PFSK-1 (cell line): ENCODE results near the gene GPR84.

ENCODE experiments used
- FOXP2 ChIP-seq: optimal IDR thresholded peaks from 2 replicates; pipeline ENCODE3; 2011; ENCODE audit warnings: borderline replicate concordance, control low read depth, inconsistent platforms; ENCODE audit not compliant: insufficient read depth; ENCODE audit errors: extremely low read length, extremely low read depth
- POLR2AphosphoS5 ChIP-seq: IDR thresholded peaks from 2 replicates; pipeline ENCODE4 v1.6.1; 2012; ENCODE audit warnings: low read depth, mild to moderate bottlenecking, control low read depth, low read length, moderate library complexity
- SIN3A ChIP-seq: IDR thresholded peaks from 2 replicates; pipeline ENCODE4 v1.6.1; 2012; ENCODE audit warnings: mild to moderate bottlenecking, low read length, moderate library complexity, borderline replicate concordance; ENCODE audit not compliant: insufficient read depth
- TAF1 ChIP-seq: IDR thresholded peaks from 2 replicates; pipeline ENCODE4 v1.6.1; 2012; ENCODE audit warnings: low read length, control low read depth, borderline replicate concordance; ENCODE audit not compliant: insufficient read depth
- TF ChIP-seq, protein P1 (sequence below), 2 experiments: IDR thresholded peaks; 2 replicates each; pipeline versions ENCODE4 v1.6.1 to v1.8.0; 2011 to 2012; ENCODE audit warnings: low read depth in 2 of 2, low read length in 2 of 2, control low read depth in 1 of 2, inconsistent platforms in 1 of 2, mild to moderate bottlenecking in 1 of 2, moderate library complexity in 1 of 2; ENCODE audit not compliant: insufficient read depth in 1 of 2

GRCh38 chr12:54401119-54401518, 36.8 kb upstream of the GPR84 start:
- TF ChIP-seq TAF1 (no peak), POLR2AphosphoS5 (no peak), FOXP2 (no peak), SIN3A (no peak)
- TF ChIP-seq, protein P1, sequence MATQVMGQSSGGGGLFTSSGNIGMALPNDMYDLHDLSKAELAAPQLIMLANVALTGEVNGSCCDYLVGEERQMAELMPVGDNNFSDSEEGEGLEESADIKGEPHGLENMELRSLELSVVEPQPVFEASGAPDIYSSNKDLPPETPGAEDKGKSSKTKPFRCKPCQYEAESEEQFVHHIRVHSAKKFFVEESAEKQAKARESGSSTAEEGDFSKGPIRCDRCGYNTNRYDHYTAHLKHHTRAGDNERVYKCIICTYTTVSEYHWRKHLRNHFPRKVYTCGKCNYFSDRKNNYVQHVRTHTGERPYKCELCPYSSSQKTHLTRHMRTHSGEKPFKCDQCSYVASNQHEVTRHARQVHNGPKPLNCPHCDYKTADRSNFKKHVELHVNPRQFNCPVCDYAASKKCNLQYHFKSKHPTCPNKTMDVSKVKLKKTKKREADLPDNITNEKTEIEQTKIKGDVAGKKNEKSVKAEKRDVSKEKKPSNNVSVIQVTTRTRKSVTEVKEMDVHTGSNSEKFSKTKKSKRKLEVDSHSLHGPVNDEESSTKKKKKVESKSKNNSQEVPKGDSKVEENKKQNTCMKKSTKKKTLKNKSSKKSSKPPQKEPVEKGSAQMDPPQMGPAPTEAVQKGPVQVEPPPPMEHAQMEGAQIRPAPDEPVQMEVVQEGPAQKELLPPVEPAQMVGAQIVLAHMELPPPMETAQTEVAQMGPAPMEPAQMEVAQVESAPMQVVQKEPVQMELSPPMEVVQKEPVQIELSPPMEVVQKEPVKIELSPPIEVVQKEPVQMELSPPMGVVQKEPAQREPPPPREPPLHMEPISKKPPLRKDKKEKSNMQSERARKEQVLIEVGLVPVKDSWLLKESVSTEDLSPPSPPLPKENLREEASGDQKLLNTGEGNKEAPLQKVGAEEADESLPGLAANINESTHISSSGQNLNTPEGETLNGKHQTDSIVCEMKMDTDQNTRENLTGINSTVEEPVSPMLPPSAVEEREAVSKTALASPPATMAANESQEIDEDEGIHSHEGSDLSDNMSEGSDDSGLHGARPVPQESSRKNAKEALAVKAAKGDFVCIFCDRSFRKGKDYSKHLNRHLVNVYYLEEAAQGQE (IDR thresholded peaks at IDR 0.05; ENCODE audit: insufficient read depth in 1 of 2, low read depth in 2 of 2, low read length in 2 of 2): no peak
